Measurements from ENCODE around the gene PPP5C. TPM values are rescaled to one million over a fixed set of nuclear protein-coding genes. Genes with fewer than 3 reads are reported as not detected.

PPP5C gene
- total and polyA plus RNA-seq, 4 donors: 19.0 to 50.5 (median 28.3) TPM

DNA sequence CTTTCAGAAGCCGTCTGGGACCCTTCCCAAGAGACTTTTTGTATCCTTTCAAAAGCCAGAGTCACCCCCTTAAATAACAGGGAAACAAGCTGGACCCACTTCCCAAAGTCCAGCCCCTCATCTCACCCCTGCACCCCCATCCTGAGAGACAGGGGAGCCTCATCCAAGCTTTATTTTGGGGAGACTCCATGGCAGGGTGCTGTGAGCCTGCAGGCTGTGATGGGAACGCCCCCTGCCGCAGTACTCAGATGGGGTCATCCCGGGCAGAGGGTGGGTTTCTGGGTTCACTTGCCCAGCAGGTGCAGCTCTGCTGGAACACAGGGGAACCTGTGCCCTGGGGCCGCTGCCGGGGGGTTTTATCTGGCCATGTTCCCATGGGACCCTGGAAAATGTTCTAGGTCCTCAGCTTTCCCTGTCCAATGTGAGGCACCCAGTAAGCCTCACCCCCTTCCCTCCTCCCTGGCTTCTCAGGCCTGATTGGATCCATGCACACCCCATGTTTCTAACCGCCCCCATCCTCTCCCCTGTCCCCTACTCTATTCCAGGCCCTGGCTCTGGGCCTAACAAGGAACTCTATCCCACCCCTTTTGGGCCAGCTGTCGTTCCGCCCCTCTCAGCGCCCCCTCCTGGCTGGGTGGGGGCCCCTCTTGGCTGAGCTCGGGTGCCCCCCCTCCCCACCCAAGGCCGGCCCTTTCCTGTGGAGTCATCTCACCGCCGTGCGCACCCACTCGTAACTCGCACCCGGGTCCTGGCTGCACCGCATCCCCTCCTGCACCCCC is 49.0 kb upstream of the PPP5C start:
- WGBS: 68% methylated on average over 18 of the region's 19 CpGs
- peaks cover 0 to 33% (median 14%) of the 10 kb centered on the region in 4 donors for H3K4me1 ChIP-seq (ENCODE audit: control insufficient read depth in 4 of 4, insufficient read depth in 4 of 4, low read length in 3 of 4)
- DNase-seq (ENCODE audit: low spot score): no peak

DNA sequence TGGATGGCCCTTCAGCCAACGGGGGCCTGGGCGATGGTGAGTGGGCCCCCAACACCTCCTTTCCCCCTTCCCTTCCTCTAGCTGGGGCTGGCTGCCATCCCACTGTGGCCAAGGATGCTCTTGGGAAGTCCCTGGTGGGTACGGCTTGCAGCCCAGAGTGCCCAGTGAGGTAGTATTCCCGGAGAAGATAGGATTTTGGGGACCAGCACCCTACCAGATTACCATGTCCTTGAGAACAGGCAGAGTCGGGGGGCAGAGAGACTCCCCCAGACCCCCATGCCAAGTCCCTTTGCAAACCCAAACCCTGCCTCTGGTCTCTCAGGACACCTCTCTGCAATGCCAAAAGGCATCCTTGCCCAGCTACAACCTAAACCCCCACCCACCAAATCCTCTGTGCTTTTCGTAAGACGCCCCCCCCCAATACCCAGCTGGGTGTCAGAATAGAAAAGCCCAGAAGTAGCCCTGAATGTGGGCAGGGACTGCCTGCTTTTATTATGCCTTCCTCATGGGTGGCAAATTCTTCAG is 48.3 kb upstream of the PPP5C start:
- Histone ChIP-seq H3K4me3 (ENCODE audit: low read depth in 1 of 3, low read length in 3 of 3) (peak overlapping the region in 1 of 3 donors; percentile 1), H3K4me1 (ENCODE audit: control insufficient read depth in 4 of 4, insufficient read depth in 4 of 4, low read length in 3 of 4) (peaks cover 0 to 33% (median 14%) of the 10 kb centered on the region in 4 donors), H3K27ac (ENCODE audit: low read depth in 1 of 2, low read length in 2 of 2) (peak overlapping the region in 1 of 2 donors; percentile 19), H3K9ac (ENCODE audit: low read depth in 1 of 2, low read length in 2 of 2) (no peak overlapping the region), H3K9me3 (ENCODE audit: control insufficient read depth in 4 of 4, low read length in 3 of 4) (no peaks in the 10 kb centered on the region), H3K36me3 (ENCODE audit: control insufficient read depth in 4 of 4, insufficient read depth in 3 of 4, low read depth in 1 of 4, low read length in 3 of 4) (no peaks in the 10 kb centered on the region), H3K27me3 (ENCODE audit: control insufficient read depth in 4 of 4, insufficient read depth in 4 of 4, low read length in 3 of 4) (no peaks in the 10 kb centered on the region)
- TF ChIP-seq FOXA2 (IDR thresholded peaks at IDR 0.05) (no peak), EGR1 (IDR thresholded peaks at IDR 0.05; ENCODE audit: low read depth in 2 of 2) (no peak)
- TF ChIP-seq, protein P1, sequence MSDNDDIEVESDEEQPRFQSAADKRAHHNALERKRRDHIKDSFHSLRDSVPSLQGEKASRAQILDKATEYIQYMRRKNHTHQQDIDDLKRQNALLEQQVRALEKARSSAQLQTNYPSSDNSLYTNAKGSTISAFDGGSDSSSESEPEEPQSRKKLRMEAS (IDR thresholded peaks at IDR 0.05): peak; percentile 16
- no peak for DNase-seq (ENCODE audit: low spot score)
- 37% methylated on average over 7 of the region's 7 CpGs for WGBS

More for the DNA sequence above, 49.0 kb upstream of the PPP5C start:
- H3K4me3 ChIP-seq (ENCODE audit: low read depth in 1 of 3, low read length in 3 of 3): peak overlapping the region in 1 of 3 donors; percentile 1
- H3K9ac ChIP-seq (ENCODE audit: low read depth in 1 of 2, low read length in 2 of 2): no peak overlapping the region
- H3K27ac ChIP-seq (ENCODE audit: low read depth in 1 of 2, low read length in 2 of 2): no peak overlapping the region
- H3K27me3 ChIP-seq (ENCODE audit: control insufficient read depth in 4 of 4, insufficient read depth in 4 of 4, low read length in 3 of 4): no peaks in the 10 kb centered on the region
- TF ChIP-seq, protein P2, sequence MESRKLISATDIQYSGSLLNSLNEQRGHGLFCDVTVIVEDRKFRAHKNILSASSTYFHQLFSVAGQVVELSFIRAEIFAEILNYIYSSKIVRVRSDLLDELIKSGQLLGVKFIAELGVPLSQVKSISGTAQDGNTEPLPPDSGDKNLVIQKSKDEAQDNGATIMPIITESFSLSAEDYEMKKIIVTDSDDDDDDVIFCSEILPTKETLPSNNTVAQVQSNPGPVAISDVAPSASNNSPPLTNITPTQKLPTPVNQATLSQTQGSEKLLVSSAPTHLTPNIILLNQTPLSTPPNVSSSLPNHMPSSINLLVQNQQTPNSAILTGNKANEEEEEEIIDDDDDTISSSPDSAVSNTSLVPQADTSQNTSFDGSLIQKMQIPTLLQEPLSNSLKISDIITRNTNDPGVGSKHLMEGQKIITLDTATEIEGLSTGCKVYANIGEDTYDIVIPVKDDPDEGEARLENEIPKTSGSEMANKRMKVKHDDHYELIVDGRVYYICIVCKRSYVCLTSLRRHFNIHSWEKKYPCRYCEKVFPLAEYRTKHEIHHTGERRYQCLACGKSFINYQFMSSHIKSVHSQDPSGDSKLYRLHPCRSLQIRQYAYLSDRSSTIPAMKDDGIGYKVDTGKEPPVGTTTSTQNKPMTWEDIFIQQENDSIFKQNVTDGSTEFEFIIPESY (IDR thresholded peaks at IDR 0.05): no peak
- TF ChIP-seq EGR1 (IDR thresholded peaks at IDR 0.05; ENCODE audit: low read depth in 2 of 2): no peak
- TF ChIP-seq, protein P3, sequence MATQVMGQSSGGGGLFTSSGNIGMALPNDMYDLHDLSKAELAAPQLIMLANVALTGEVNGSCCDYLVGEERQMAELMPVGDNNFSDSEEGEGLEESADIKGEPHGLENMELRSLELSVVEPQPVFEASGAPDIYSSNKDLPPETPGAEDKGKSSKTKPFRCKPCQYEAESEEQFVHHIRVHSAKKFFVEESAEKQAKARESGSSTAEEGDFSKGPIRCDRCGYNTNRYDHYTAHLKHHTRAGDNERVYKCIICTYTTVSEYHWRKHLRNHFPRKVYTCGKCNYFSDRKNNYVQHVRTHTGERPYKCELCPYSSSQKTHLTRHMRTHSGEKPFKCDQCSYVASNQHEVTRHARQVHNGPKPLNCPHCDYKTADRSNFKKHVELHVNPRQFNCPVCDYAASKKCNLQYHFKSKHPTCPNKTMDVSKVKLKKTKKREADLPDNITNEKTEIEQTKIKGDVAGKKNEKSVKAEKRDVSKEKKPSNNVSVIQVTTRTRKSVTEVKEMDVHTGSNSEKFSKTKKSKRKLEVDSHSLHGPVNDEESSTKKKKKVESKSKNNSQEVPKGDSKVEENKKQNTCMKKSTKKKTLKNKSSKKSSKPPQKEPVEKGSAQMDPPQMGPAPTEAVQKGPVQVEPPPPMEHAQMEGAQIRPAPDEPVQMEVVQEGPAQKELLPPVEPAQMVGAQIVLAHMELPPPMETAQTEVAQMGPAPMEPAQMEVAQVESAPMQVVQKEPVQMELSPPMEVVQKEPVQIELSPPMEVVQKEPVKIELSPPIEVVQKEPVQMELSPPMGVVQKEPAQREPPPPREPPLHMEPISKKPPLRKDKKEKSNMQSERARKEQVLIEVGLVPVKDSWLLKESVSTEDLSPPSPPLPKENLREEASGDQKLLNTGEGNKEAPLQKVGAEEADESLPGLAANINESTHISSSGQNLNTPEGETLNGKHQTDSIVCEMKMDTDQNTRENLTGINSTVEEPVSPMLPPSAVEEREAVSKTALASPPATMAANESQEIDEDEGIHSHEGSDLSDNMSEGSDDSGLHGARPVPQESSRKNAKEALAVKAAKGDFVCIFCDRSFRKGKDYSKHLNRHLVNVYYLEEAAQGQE (IDR thresholded peaks at IDR 0.05): no peak
- TF ChIP-seq TAF1 (conservative IDR thresholded peaks at IDR 0.05): no peak
- TF ChIP-seq RXRA (IDR thresholded peaks at IDR 0.05): no peak
- no peaks in the 10 kb centered on the region for H3K9me3 ChIP-seq (ENCODE audit: control insufficient read depth in 4 of 4, low read length in 3 of 4)
- no peaks in the 10 kb centered on the region for H3K36me3 ChIP-seq (ENCODE audit: control insufficient read depth in 4 of 4, insufficient read depth in 3 of 4, low read depth in 1 of 4, low read length in 3 of 4)

DNA sequence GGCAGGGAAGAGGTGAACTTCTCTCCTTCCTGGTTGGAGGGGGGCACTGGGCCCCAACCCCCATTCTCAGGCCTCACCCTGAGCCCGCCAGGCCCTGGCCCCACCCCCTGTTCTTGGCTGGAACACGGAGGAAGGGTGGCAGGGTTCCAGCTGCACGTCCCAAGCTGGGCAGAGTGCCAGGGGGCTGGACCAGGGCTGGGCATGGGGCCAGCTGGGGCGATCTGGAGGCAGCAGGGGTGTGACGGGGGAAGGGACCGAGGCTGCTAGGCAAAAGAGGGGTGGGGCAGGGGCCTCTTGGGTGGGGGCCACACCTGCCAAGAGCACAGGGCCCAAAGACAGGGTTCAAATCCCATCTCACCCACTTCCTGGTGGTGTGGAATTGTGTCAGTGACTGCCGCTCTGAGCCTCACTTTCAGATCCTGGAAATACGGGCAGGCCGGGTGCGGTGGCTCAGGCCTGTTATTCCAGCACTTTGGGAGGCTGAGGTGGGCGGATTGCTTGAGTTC is 47.8 kb upstream of the PPP5C start:
- DNase-seq (ENCODE audit: low spot score): peak; percentile 100
- Histone ChIP-seq H3K27ac (ENCODE audit: low read depth in 1 of 2, low read length in 2 of 2) (no peak overlapping the region), H3K36me3 (ENCODE audit: control insufficient read depth in 4 of 4, insufficient read depth in 3 of 4, low read depth in 1 of 4, low read length in 3 of 4) (peaks cover 0 to 1% (median 0%) of the 10 kb centered on the region in 4 donors), H3K9me3 (ENCODE audit: control insufficient read depth in 4 of 4, low read length in 3 of 4) (no peaks in the 10 kb centered on the region), H3K4me1 (ENCODE audit: control insufficient read depth in 4 of 4, insufficient read depth in 4 of 4, low read length in 3 of 4) (peaks cover 0 to 33% (median 14%) of the 10 kb centered on the region in 4 donors), H3K9ac (ENCODE audit: low read depth in 1 of 2, low read length in 2 of 2) (no peak overlapping the region), H3K4me3 (ENCODE audit: low read depth in 1 of 3, low read length in 3 of 3) (peak overlapping the region in 1 of 3 donors; percentile 27), H3K27me3 (ENCODE audit: control insufficient read depth in 4 of 4, insufficient read depth in 4 of 4, low read length in 3 of 4) (no peaks in the 10 kb centered on the region)
- peak in 1 of 2 donors; percentile 40 for TF ChIP-seq RXRA (IDR thresholded peaks at IDR 0.05)
- TF ChIP-seq FOXA2 (IDR thresholded peaks at IDR 0.05): no peak
- TF ChIP-seq SP1 (IDR thresholded peaks at IDR 0.05): peak; percentile 75
- peak; percentile 53 for TF ChIP-seq NR2F2 (IDR thresholded peaks at IDR 0.05)
- TF ChIP-seq YY1 (IDR thresholded peaks at IDR 0.05): no peak
- no peak for TF ChIP-seq HNF4G (IDR thresholded peaks at IDR 0.05)
- TF ChIP-seq, protein P4, sequence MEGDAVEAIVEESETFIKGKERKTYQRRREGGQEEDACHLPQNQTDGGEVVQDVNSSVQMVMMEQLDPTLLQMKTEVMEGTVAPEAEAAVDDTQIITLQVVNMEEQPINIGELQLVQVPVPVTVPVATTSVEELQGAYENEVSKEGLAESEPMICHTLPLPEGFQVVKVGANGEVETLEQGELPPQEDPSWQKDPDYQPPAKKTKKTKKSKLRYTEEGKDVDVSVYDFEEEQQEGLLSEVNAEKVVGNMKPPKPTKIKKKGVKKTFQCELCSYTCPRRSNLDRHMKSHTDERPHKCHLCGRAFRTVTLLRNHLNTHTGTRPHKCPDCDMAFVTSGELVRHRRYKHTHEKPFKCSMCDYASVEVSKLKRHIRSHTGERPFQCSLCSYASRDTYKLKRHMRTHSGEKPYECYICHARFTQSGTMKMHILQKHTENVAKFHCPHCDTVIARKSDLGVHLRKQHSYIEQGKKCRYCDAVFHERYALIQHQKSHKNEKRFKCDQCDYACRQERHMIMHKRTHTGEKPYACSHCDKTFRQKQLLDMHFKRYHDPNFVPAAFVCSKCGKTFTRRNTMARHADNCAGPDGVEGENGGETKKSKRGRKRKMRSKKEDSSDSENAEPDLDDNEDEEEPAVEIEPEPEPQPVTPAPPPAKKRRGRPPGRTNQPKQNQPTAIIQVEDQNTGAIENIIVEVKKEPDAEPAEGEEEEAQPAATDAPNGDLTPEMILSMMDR (IDR thresholded peaks at IDR 0.05; ENCODE audit: low read depth, low read length, missing input control): no peak
- TF ChIP-seq, protein P1 (IDR thresholded peaks at IDR 0.05): peak; percentile 4
- no peak for TF ChIP-seq RAD21 (IDR thresholded peaks at IDR 0.05)
- TF ChIP-seq FOXA1 (IDR thresholded peaks at IDR 0.05): no peak
- 8% methylated on average over 11 of the region's 11 CpGs for WGBS

All from liver (tissue), 9 donors.